WTC11 (cell line): Measurements from ENCODE around the gene MARK3. TPM values are rescaled to one million over a fixed set of nuclear protein-coding genes. Genes with fewer than 3 reads are reported as not detected.

Experiments used
- ATAC-seq: fragments of 200-7000 bp; cut with Tn5 transposase; 2 replicates; pipeline ENCODE4 v1.10.0; 2021; ENCODE audit warnings: mild to moderate bottlenecking, moderate library complexity
- CTCF ChIA-PET: fragments of 300-600 bp; sonication (Branson Sonifier 250); formaldehyde crosslinking; loops from one replicate; lab custom pipeline; 2021; ENCODE audit warnings: antibody characterized with exemption; lab: Charles Lee
- POLR2A ChIA-PET: fragments of 350-600 bp; sonication (Branson Sonifier 250); formaldehyde crosslinking; loops from one replicate; lab custom pipeline; 2021; ENCODE audit warnings: antibody characterized with exemption; lab: Charles Lee
- DNase-seq: peaks from one replicate; pipeline ENCODE4 v3.0.0; 2021; ENCODE audit warnings: low spot score
- H3K27ac Mint-ChIP-seq: 2 replicates; pipeline ENCODE4 v1.8.0; 2021; ENCODE audit warnings: mixed read lengths
- H3K27me3 Mint-ChIP-seq: 2 replicates; pipeline ENCODE4 v1.8.0; 2021; ENCODE audit warnings: low read depth, mild to moderate bottlenecking, moderate library complexity, mixed read lengths
- H3K36me3 Mint-ChIP-seq: 2 replicates; pipeline ENCODE4 v1.8.0; 2021; ENCODE audit warnings: mixed read lengths
- H3K4me1 Mint-ChIP-seq: 2 replicates; pipeline ENCODE4 v1.8.0; 2022; ENCODE audit warnings: mixed read lengths
- H3K4me3 Mint-ChIP-seq: 2 replicates; pipeline ENCODE4 v1.8.0; 2021; ENCODE audit warnings: mild to moderate bottlenecking, moderate library complexity, mixed read lengths
- H3K9me3 Mint-ChIP-seq: 2 replicates; pipeline ENCODE4 v1.8.0; 2021; ENCODE audit warnings: mixed read lengths
- AR ChIP-seq: fragments of 250-450 bp; sonication (Bioruptor Pico); IDR thresholded peaks from 2 replicates; pipeline ENCODE4 v1.9.0; 2021; ENCODE audit warnings: mild to moderate bottlenecking
- ATF1 ChIP-seq: sonication (generic); formaldehyde crosslinking; IDR thresholded peaks from 2 replicates; pipeline ENCODE4 v1.8.1; 2023; ENCODE audit warnings: mild to moderate bottlenecking, moderate library complexity, missing genetic modification reagents
- CTCF ChIP-seq: fragments of 200-600 bp; IDR thresholded peaks from 2 replicates; pipeline ENCODE4 v1.8.0; 2022; ENCODE audit warnings: antibody characterized with exemption
- ELF4 ChIP-seq: sonication (generic); formaldehyde crosslinking; IDR thresholded peaks from 2 replicates; pipeline ENCODE4 v1.8.1; 2022; ENCODE audit warnings: low read depth, mild to moderate bottlenecking, moderate library complexity, missing genetic modification reagents
- ETV6 ChIP-seq: sonication (generic); formaldehyde crosslinking; IDR thresholded peaks from 2 replicates; pipeline ENCODE4 v1.8.1; 2022; ENCODE audit warnings: mild to moderate bottlenecking, missing genetic modification reagents
- FOXP4 ChIP-seq: sonication (generic); formaldehyde crosslinking; IDR thresholded peaks from 2 replicates; pipeline ENCODE4 v1.8.0; 2022; ENCODE audit warnings: mild to moderate bottlenecking, missing genetic modification reagents
- GRHL2 ChIP-seq: fragments of 250-450 bp; sonication (Bioruptor Pico); IDR thresholded peaks from 2 replicates; pipeline ENCODE4 v1.8.0; 2022; ENCODE audit warnings: mild to moderate bottlenecking, moderate library complexity; ENCODE audit not compliant: insufficient replicate concordance, severe bottlenecking
- KAT7 ChIP-seq: sonication (generic); formaldehyde crosslinking; IDR thresholded peaks from 2 replicates; pipeline ENCODE4 v1.8.1; 2023; ENCODE audit warnings: missing genetic modification reagents, mild to moderate bottlenecking, borderline replicate concordance
- NFATC4 ChIP-seq: fragments of 250-450 bp; sonication (Bioruptor Pico); IDR thresholded peaks from 2 replicates; pipeline ENCODE4 v1.9.0; 2021; ENCODE audit warnings: mild to moderate bottlenecking
- PRDM15 ChIP-seq: sonication (generic); formaldehyde crosslinking; IDR thresholded peaks from 2 replicates; pipeline ENCODE4 v1.8.0; 2022; ENCODE audit warnings: missing genetic modification reagents
- PRRX2 ChIP-seq: fragments of 250-450 bp; sonication (Bioruptor Pico); IDR thresholded peaks from 2 replicates; pipeline ENCODE4 v1.8.0; 2021; ENCODE audit warnings: mild to moderate bottlenecking
- RORB ChIP-seq: fragments of 250-450 bp; sonication (Bioruptor Pico); IDR thresholded peaks from 2 replicates; pipeline ENCODE4 v1.9.0; 2021; ENCODE audit warnings: mild to moderate bottlenecking
- ZBTB21 ChIP-seq: sonication (generic); formaldehyde crosslinking; IDR thresholded peaks from 2 replicates; pipeline ENCODE4 v1.8.1; 2023; ENCODE audit warnings: mild to moderate bottlenecking, missing genetic modification reagents, borderline replicate concordance
- ZNF219 ChIP-seq: sonication (generic); formaldehyde crosslinking; IDR thresholded peaks from 2 replicates; pipeline ENCODE4 v1.8.0; 2023; ENCODE audit warnings: missing genetic modification reagents, mild to moderate bottlenecking, borderline replicate concordance
- ZNF423 ChIP-seq: fragments of 250-450 bp; sonication (Bioruptor Pico); IDR thresholded peaks from 2 replicates; pipeline ENCODE4 v2.1.2; 2022; ENCODE audit warnings: mild to moderate bottlenecking, moderate library complexity
- ZNF671 ChIP-seq: fragments of 250-450 bp; sonication (Bioruptor Pico); IDR thresholded peaks from 2 replicates; pipeline ENCODE4 v1.8.0; 2021; ENCODE audit warnings: mild to moderate bottlenecking
- total RNA-seq: library from RNA; stranded (reverse); gene quantifications from 3 replicates; pipeline ENCODE4 v1.2.3, GENCODE V29; 2021
- TF ChIP-seq, protein P1 (sequence below): sonication (generic); formaldehyde crosslinking; IDR thresholded peaks from 2 replicates; pipeline ENCODE4 v1.8.0; 2023; ENCODE audit warnings: missing genetic modification reagents, mild to moderate bottlenecking, borderline replicate concordance

MARK3 gene
- total RNA-seq, 1 experiment from 2014 or later = 93.7 TPM

DNA sequence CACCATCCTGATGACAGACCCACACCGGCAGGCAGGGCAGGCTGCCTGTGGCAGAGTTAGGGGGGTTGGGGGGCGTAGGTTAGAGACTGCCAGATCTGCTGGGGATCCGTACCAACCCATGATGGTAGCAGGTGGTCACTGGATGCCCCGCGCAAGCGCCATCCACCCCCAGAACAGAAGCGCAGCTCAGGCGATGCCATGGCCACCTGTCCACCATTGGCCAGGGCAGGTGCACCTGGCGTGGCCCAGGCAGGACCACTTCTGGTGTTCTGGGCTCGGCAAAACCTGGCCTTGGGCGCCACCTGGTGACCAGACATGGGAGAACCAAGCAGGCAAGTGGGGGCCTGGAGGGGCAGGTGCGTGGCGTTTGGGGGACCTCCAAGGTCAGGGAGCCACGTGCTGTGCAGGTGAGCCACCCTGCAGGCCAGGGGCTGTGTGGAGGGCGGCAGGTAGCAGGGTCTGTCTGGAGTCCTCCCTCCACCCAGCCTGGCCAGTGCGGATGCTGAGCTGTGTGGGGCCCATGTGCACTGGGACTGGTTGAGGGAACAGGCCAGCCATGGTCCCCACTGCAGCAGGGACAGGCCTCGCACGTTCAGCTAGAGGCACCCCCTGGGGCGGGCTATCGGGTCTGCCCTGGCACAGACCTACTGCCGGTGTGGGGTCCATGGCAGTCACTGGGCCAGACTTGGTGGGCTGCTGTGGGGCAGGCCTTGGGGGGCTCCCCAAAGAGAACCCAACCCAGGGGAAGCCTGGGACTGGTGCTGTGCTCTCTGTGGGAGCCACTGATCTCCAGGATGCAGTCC lies 161.6 kb downstream of the MARK3 start (continued):
- no peak for TF ChIP-seq AR (CRISPR knock-in tag)
- no peak for TF ChIP-seq NFATC4
- TF ChIP-seq CTCF = peak; percentile 84
- TF ChIP-seq ZNF219 (CRISPR knock-in tag) = no peak
- TF ChIP-seq PRRX2 (CRISPR knock-in tag) = no peak
- TF ChIP-seq ELF4 (CRISPR knock-in tag) = no peak
- peak; percentile 63; the same call in 1 of the 2 replicates for TF ChIP-seq ZBTB21 (CRISPR knock-in tag)
- TF ChIP-seq PRDM15 (CRISPR knock-in tag) = no peak
- TF ChIP-seq RORB (CRISPR knock-in tag) = no peak

- DNase-seq (no peak), ATAC-seq (no peak)
- CTCF ChIA-PET = interaction anchor here (0.6 to 21.0 kb wide), 15 partner anchors 9 to 157 kb away, joined by 3 to 455 read pairs (median 6); partner anchors contain the start of genes BAG5, CKB, COA8 and TRMT61A
- POLR2A ChIA-PET = interaction anchor here (0.5 kb wide), 2 partner anchors 45 to 1103 kb away, joined by 3 read pairs; no protein-coding TSS in a partner anchor
- Mint-ChIP-seq H3K4me3 (no peak overlapping the region), H3K36me3 (no peaks in the 10 kb centered on the region), H3K27me3 (no peaks in the 10 kb centered on the region), H3K27ac (no peak overlapping the region), H3K9me3 (no peaks in the 10 kb centered on the region), H3K4me1 (peaks cover 5% of the 10 kb centered on the region; the same call in 1 of the 2 replicates)
- no peak for TF ChIP-seq FOXP4 (CRISPR knock-in tag)
- TF ChIP-seq, protein P1, sequence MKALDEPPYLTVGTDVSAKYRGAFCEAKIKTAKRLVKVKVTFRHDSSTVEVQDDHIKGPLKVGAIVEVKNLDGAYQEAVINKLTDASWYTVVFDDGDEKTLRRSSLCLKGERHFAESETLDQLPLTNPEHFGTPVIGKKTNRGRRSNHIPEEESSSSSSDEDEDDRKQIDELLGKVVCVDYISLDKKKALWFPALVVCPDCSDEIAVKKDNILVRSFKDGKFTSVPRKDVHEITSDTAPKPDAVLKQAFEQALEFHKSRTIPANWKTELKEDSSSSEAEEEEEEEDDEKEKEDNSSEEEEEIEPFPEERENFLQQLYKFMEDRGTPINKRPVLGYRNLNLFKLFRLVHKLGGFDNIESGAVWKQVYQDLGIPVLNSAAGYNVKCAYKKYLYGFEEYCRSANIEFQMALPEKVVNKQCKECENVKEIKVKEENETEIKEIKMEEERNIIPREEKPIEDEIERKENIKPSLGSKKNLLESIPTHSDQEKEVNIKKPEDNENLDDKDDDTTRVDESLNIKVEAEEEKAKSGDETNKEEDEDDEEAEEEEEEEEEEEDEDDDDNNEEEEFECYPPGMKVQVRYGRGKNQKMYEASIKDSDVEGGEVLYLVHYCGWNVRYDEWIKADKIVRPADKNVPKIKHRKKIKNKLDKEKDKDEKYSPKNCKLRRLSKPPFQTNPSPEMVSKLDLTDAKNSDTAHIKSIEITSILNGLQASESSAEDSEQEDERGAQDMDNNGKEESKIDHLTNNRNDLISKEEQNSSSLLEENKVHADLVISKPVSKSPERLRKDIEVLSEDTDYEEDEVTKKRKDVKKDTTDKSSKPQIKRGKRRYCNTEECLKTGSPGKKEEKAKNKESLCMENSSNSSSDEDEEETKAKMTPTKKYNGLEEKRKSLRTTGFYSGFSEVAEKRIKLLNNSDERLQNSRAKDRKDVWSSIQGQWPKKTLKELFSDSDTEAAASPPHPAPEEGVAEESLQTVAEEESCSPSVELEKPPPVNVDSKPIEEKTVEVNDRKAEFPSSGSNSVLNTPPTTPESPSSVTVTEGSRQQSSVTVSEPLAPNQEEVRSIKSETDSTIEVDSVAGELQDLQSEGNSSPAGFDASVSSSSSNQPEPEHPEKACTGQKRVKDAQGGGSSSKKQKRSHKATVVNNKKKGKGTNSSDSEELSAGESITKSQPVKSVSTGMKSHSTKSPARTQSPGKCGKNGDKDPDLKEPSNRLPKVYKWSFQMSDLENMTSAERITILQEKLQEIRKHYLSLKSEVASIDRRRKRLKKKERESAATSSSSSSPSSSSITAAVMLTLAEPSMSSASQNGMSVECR = no peak
- TF ChIP-seq KAT7 (CRISPR knock-in tag) = no peak
- TF ChIP-seq RORB (CRISPR knock-in tag) = no peak
- no peak for TF ChIP-seq ZNF423
- no peak for TF ChIP-seq ETV6 (CRISPR knock-in tag)
- no peak for TF ChIP-seq GRHL2 (CRISPR knock-in tag)
- no peak for TF ChIP-seq ATF1
- TF ChIP-seq ZNF671 = no peak
These were observed 162.3 kb downstream of the MARK3 start for GRCh38 chr14:103547455-103547940.
